Peyer's patch (tissue), 4 donors: ENCODE results near the gene CFD. TPM values are rescaled to one million over a fixed set of nuclear protein-coding genes. Genes with fewer than 3 reads are reported as not detected.
"Not testable (repeated sequence)": the region's sequence is repeated elsewhere in the genome, so short reads cannot be mapped to it uniquely, and the experiment has no call there.

Experiments used
- DNase-seq, 3 donors: peaks; one replicate each; pipeline ENCODE4 v3.0.0-alpha.2; 2017 to 2019
- H3K27ac ChIP-seq, 4 donors: fragments of 200-600 bp; sonication (generic); one replicate each; pipeline ENCODE4 v1.5.1; 2016 to 2019
- H3K27me3 ChIP-seq, 2 donors: fragments of 200-600 bp; sonication (generic); one replicate each; pipeline ENCODE4 v1.5.1; 2019
- H3K36me3 ChIP-seq, 3 donors: fragments of 200-600 bp; sonication (generic); one replicate each; pipeline ENCODE4 v1.5.1; 2016 to 2019
- H3K4me1 ChIP-seq, 4 donors: fragments of 200-600 bp; sonication (generic); one replicate each; pipeline ENCODE4 v1.5.1; 2016 to 2019
- H3K4me3 ChIP-seq, 4 donors: fragments of 200-600 bp; sonication (generic); 1 replicate in 3 of 4; 2 replicates in 1 of 4; pipeline ENCODE4 v1.5.1; 2016 to 2019; ENCODE audit warnings: mild to moderate bottlenecking in 1 of 4
- H3K9me3 ChIP-seq, 4 donors: fragments of 200-600 bp; sonication (generic); one replicate each; pipeline ENCODE4 v1.5.1; 2016 to 2019; ENCODE audit warnings: mild to moderate bottlenecking in 1 of 4
- POLR2A ChIP-seq, 2 donors: fragments of 450-650 bp; IDR thresholded peaks; one replicate each; pipeline ENCODE4 v1.5.1; 2017; ENCODE audit warnings: antibody characterized with exemption in 2 of 2, mild to moderate bottlenecking in 2 of 2, moderate library complexity in 2 of 2
- total RNA-seq, 4 donors: library from RNA; depleted of rRNA; stranded (reverse); fragments of >200 nt; gene quantifications; one replicate each; pipeline ENCODE4 v1.1.0, GENCODE V29; 2016
- TF ChIP-seq, protein P1 (sequence below), 6 experiments: fragments of 450-650 bp in 4 of 6; fragments of 200-600 bp in 2 of 6; sonication (generic) in 1 of 6; IDR thresholded peaks; one replicate each; pipeline ENCODE4 v1.5.1; 2017 to 2019; ENCODE audit warnings: antibody characterized with exemption in 6 of 6, mild to moderate bottlenecking in 3 of 6, moderate library complexity in 1 of 6

The CFD gene
- total RNA-seq, 4 donors from 2014 or later: 140 to 403 (median 303) TPM

DNA sequence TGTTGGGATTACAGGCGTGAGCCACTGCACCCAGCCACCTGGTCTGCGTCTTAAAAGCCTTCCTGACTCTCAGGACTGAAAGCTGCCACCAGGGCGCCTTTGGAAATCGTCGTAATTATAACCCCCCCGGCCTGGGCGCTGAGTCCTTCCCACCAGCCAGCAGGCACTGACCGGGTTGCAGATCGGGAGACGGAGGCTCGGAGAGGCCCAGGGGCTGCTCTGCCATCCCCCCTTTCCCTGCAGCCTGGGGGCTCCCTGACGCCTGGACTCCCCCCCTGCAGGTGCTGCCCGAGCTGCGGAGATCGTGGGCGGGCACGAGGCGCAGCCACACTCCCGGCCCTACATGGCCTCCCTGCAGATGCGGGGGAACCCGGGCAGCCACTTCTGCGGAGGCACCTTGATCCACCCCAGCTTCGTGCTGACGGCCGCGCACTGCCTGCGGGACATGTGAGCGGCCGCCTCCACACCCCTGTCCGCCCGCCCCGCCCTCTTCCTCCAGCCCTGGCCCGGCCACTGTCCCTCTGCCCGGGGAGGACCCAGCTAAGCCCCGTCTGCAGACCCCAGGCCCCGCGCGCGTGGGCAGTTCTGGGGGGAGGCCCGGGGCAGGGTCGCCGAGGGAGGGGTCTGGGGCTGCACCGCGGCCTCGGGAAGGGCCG is 16.2 kb upstream of the CFD start:
- peaks cover 0 to 22% of the 10 kb centered on the region in 2 donors for H3K27me3 ChIP-seq
- peaks cover 0 to 11% (median 6%) of the 10 kb centered on the region in 4 donors for H3K4me1 ChIP-seq
- TF ChIP-seq POLR2A (IDR thresholded peaks at IDR 0.05): no peak
- TF ChIP-seq, protein P1, sequence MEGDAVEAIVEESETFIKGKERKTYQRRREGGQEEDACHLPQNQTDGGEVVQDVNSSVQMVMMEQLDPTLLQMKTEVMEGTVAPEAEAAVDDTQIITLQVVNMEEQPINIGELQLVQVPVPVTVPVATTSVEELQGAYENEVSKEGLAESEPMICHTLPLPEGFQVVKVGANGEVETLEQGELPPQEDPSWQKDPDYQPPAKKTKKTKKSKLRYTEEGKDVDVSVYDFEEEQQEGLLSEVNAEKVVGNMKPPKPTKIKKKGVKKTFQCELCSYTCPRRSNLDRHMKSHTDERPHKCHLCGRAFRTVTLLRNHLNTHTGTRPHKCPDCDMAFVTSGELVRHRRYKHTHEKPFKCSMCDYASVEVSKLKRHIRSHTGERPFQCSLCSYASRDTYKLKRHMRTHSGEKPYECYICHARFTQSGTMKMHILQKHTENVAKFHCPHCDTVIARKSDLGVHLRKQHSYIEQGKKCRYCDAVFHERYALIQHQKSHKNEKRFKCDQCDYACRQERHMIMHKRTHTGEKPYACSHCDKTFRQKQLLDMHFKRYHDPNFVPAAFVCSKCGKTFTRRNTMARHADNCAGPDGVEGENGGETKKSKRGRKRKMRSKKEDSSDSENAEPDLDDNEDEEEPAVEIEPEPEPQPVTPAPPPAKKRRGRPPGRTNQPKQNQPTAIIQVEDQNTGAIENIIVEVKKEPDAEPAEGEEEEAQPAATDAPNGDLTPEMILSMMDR (IDR thresholded peaks at IDR 0.05): no peak
- peak in 1 of 3 donors; percentile 50 for DNase-seq
- H3K4me3 ChIP-seq: peak overlapping the region in 2 of 4 donors; percentile 22 to 24
- no peaks in the 10 kb centered on the region for H3K9me3 ChIP-seq
- H3K36me3 ChIP-seq: no peaks in the 10 kb centered on the region
- no peak overlapping the region for H3K27ac ChIP-seq

DNA sequence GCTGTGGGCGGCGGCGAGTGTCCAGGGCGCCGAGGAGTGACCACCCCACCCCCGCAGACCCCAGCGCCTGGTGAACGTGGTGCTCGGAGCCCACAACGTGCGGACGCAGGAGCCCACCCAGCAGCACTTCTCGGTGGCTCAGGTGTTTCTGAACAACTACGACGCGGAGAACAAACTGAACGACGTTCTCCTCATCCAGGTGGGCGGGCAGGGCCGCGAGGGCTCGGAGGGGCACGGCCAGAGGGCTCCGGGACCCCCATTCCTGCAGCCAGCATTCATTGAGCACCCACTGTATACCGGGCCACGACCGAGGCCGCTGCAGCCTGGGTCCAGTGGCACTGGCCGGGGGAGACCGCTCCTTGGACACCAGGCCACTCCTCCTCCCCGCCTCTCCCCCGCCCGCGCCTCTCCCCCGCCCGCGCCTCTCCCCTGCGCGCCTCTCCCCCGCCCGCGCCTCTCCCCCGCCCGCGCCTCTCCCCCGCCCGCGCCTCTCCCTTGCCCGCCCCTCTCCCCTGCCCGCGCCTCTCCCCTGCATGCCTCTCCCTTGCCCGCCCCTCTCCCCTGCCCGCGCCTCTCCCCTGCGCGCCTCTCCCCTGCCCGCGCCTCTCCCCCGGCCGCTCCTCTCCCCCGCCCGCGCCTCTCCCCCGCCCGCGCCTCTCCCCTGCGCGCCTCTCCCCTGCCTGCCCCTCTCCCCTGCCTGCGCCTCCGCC is 15.5 kb upstream of the CFD start:
- no peak for DNase-seq
- peaks cover 0 to 11% (median 6%) of the 10 kb centered on the region in 4 donors for H3K4me1 ChIP-seq
- TF ChIP-seq, protein P1 (IDR thresholded peaks at IDR 0.05): no peak
- no peak for TF ChIP-seq POLR2A (IDR thresholded peaks at IDR 0.05)
- no peak overlapping the region for H3K27ac ChIP-seq
- peak overlapping the region in 2 of 4 donors; percentile 22 to 24 for H3K4me3 ChIP-seq
- H3K27me3 ChIP-seq: peaks cover 0 to 22% of the 10 kb centered on the region in 2 donors
- no peaks in the 10 kb centered on the region for H3K9me3 ChIP-seq
- no peaks in the 10 kb centered on the region for H3K36me3 ChIP-seq

DNA sequence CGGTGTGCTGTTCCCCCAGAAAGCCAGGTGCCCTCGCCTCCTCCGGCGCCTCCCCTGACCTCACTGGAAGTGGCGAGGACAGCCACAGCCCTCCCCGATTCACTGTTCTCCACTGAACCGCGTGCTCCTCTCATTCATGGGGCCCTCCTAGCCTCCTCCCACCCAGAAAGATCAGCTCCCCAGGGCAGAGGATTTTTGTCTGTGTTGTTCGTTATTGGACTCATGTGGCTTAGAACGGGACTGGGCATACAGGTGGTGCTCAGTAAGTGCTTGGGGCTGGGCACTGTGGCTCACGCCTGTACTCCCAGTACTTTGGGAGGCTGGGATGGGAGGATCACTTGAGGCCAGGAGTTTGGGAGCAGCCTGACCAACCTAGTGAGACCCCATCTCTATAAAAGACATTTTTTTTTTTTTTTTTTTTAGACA is 14.9 kb upstream of the CFD start:
- H3K9me3 ChIP-seq: no peaks in the 10 kb centered on the region
- H3K27ac ChIP-seq: no peak overlapping the region
- no peaks in the 10 kb centered on the region for H3K36me3 ChIP-seq
- TF ChIP-seq POLR2A (IDR thresholded peaks at IDR 0.05): no peak
- TF ChIP-seq, protein P1 (IDR thresholded peaks at IDR 0.05): no peak
- peaks cover 0 to 11% (median 6%) of the 10 kb centered on the region in 4 donors for H3K4me1 ChIP-seq
- H3K27me3 ChIP-seq: peaks cover 0 to 22% of the 10 kb centered on the region in 2 donors
- no peak for DNase-seq
- no peak overlapping the region for H3K4me3 ChIP-seq

DNA sequence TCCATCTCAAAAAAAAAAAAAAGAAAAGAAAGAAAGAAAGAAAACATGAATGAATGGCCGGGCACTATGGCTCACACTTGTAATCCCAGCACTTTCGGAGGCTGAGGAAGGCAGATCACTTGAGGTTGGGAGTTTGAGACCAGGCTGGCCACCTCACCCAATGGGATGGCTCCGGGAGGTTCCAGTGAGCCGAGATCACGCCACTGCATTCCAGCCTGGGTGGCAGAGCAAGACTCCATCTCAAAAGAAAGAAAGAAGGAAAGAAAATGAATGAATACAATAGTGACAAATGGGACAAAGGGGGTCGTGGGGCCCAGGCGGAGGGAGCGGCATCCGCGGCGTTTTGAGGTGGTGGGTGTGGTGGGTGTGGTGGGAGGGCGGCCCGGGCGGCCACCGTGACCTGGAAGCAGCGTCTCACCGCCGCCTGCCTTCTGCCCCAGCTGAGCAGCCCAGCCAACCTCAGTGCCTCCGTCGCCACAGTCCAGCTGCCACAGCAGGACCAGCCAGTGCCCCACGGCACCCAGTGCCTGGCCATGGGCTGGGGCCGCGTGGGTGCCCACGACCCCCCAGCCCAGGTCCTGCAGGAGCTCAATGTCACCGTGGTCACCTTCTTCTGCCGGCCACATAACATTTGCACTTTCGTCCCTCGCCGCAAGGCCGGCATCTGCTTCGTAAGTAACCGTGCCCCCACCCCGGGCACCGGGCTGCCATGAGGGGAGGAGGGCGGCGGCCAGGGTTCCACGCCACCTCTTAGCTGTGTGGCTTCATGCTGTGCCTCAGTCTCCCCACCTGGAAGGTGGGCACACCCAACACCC is 13.6 kb upstream of the CFD start:
- no peaks in the 10 kb centered on the region for H3K9me3 ChIP-seq
- H3K4me1 ChIP-seq: peaks cover 0 to 11% (median 6%) of the 10 kb centered on the region in 4 donors
- H3K36me3 ChIP-seq: no peaks in the 10 kb centered on the region
- peaks cover 0 to 22% of the 10 kb centered on the region in 2 donors for H3K27me3 ChIP-seq
- no peak for TF ChIP-seq POLR2A (IDR thresholded peaks at IDR 0.05)
- TF ChIP-seq, protein P1 (IDR thresholded peaks at IDR 0.05): no peak
- H3K27ac ChIP-seq: no peak overlapping the region
- no peak overlapping the region for H3K4me3 ChIP-seq
- DNase-seq: no peak

DNA sequence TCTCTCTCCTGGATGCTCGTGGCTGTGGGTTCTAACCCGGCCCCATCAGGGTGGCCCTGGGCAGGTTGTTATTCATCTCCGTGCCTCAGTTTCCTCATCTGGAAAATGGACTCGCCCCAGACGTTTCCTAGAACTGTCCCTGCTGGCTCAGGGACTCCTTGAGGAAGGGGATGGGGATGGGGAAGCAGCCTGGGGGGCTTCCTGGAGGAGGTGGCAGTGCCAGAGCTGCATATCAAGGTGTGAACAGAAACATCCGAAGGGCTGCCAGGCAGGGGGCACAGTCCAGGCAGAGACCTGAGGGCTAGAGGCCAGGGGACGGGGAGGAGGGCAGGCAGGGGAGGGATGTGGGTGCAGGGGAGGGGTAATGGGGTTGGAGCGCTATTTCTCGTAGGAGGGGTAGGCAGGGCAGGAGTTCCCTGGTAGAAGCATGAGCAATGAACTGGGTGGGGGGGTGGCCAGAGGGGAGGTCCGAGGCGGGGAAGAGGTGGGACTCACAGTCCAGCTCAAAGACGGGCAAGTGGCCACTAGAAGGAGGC is 11.0 kb upstream of the CFD start:
- Histone ChIP-seq H3K9me3 (no peaks in the 10 kb centered on the region), H3K4me3 (no peak overlapping the region), H3K36me3 (no peaks in the 10 kb centered on the region), H3K27ac (peak overlapping the region in 1 of 4 donors; percentile 18), H3K4me1 (peaks cover 0 to 6% (median 3%) of the 10 kb centered on the region in 4 donors), H3K27me3 (peaks cover 0 to 22% of the 10 kb centered on the region in 2 donors)
- DNase-seq: no peak
- TF ChIP-seq, protein P1 (IDR thresholded peaks at IDR 0.05): no peak
- TF ChIP-seq POLR2A (IDR thresholded peaks at IDR 0.05): no peak

DNA sequence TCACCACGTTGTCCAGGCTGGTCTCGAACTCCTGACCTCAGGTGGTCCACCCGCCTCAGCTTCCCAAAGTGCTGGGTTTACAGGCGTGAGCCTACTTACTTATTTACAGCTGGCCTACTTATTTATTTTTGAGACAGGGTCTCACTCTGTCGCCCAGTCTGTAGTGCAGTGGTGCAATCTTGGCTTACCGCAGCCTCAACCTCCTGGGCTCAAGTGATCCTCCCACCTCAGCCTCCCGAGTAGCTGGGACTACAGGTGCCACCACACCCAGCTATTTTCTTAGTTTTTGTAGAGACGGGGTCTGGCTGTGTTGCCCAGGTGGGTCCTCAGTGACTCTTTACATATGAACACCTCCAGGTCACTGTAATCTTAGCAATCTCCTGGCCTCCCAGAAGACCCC is 10.3 kb upstream of the CFD start:
- H3K27ac ChIP-seq, H3K36me3 ChIP-seq, DNase-seq, H3K4me1 ChIP-seq, H3K4me3 ChIP-seq, H3K9me3 ChIP-seq: not testable (repeated sequence)
- peaks cover 0 to 16% of the 10 kb centered on the region in 2 donors for H3K27me3 ChIP-seq
